ENCODE measurements around the gene SUGP2.

The SUGP2 gene

DNA sequence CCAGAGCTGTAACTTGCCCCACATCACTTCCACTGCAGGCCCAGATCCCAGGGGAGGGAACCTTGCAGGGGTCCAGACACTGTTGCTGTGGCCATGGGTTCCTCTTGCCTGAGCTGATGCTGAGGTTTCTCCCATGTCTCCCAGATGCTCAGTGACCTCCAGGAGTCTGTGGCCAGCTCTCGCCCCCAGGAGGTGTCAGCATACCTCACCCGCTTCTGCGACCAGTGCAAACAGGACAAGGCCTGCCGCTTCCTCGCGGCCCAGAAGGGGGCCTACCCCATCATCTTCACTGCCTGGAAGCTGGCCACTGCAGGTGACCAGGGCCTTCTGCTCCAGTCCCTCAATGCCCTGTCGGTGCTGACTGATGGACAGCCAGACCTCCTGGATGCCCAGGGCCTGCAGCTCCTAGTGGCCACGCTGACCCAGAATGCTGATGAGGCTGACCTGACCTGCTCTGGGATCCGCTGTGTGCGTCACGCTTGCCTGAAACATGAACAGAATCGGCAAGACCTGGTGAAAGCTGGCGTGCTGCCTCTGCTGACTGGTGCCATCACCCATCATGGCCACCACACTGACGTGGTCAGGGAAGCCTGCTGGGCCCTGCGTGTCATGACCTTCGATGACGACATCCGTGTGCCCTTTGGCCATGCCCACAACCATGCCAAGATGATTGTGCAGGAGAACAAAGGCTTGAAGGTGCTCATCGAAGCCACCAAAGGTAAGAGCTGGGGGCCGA is 18.3 kb upstream of the SUGP2 start:
- TF ChIP-seq, protein P1, sequence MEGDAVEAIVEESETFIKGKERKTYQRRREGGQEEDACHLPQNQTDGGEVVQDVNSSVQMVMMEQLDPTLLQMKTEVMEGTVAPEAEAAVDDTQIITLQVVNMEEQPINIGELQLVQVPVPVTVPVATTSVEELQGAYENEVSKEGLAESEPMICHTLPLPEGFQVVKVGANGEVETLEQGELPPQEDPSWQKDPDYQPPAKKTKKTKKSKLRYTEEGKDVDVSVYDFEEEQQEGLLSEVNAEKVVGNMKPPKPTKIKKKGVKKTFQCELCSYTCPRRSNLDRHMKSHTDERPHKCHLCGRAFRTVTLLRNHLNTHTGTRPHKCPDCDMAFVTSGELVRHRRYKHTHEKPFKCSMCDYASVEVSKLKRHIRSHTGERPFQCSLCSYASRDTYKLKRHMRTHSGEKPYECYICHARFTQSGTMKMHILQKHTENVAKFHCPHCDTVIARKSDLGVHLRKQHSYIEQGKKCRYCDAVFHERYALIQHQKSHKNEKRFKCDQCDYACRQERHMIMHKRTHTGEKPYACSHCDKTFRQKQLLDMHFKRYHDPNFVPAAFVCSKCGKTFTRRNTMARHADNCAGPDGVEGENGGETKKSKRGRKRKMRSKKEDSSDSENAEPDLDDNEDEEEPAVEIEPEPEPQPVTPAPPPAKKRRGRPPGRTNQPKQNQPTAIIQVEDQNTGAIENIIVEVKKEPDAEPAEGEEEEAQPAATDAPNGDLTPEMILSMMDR (IDR thresholded peaks at IDR 0.05), result no peak

DNA sequence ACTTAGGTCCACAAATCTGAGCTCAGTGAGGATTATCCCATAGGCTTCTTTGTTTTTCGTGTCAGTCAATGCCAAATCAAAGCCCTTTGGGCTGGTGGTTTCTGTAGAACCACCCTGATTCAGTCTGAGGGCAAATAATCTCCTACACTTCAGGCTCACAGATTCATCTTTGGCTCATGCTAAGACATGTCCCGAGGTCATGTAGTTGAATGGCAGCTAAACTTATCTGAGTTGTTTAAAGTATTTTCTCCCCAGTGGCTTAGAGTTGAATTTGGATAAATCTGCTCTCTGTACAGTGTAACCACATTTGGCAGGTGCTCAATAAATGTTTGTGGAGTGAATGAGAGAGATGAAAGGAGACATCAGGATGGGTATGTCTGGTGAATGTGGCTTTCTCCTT is 17.4 kb upstream of the SUGP2 start:
- TF ChIP-seq, protein P1 (IDR thresholded peaks at IDR 0.05), result no peak

DNA sequence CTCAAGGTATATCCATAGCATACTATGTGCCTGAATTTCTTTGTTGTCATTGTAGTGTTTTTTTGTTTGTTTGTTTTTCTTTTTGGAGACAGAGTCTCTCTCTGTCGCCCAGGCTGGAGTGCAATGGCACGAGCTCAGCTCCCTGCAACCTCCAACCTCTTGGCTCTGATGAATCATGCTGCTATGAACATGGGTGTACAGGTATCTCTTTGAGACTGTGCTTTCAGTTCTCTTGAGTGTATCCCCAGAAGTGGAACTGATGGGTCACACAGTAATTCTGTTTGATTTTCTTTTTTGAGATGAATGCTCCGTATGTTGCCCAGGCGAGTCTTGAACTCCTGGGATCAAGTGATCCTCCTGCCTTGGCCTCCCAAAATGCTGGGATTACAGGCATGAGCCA is 16.8 kb upstream of the SUGP2 start:
- TF ChIP-seq, protein P1 (IDR thresholded peaks at IDR 0.05), result no peak

DNA sequence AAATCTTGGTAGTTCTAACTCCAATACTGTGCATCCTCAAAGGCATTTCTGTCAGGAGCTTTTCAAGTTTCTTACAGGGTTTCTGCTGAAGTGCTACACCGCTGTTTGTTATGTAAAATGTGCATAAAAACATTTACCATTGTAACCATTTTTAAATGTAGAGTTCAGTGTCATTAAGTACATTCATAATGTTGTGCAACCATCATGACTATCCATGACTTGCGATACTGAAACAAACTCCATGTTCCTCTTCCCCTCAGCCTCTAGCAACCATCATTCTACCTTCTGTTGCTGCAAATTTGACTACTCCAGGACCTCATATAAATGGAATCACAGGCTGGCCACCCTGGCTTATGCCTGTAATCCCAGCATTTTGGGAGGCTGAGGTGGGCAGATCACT is 16.1 kb upstream of the SUGP2 start:
- TF ChIP-seq, protein P1 (IDR thresholded peaks at IDR 0.05), result no peak

DNA sequence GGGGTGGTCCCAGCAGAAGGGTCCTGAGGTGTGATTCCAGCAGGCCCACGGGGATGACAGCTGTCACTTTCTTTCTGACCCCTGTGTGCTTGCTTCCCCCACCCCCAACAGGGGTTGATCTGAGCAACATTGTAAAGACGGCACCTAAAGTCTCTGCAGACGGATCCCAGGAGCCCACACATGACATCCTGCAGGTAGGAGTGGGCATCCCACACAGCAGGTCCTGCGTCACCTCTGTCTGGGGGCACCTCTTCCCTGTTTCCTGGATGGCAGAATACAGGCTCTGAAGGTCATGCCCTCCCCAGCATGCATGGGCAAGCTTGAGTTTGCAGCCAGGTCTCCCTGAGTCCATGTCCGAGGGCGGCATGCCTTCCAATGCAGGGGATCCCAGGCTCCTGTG is 10.6 kb upstream of the SUGP2 start:
- TF ChIP-seq, protein P1 (IDR thresholded peaks at IDR 0.05), result no peak

DNA sequence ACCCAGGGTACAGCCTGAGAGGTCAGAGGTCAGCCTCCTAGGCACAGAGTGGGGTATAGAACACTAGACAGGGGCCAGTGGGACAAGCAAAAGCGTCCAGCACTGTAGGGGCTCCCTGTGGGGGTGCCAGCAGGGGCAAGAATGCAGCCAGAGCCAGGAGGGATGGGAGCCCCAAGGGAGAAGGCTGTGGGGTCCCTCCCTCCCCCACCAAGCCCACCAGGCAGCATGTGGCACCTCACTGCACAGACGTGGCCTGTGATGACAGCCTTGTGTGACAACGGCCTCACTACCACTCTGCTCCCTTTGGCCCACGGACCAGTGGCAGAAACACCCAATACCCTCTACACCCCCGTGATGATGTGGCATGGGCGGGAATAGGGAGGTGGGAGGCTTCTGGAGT is 10.2 kb upstream of the SUGP2 start:
- TF ChIP-seq, protein P1 (IDR thresholded peaks at IDR 0.05), result no peak

DNA sequence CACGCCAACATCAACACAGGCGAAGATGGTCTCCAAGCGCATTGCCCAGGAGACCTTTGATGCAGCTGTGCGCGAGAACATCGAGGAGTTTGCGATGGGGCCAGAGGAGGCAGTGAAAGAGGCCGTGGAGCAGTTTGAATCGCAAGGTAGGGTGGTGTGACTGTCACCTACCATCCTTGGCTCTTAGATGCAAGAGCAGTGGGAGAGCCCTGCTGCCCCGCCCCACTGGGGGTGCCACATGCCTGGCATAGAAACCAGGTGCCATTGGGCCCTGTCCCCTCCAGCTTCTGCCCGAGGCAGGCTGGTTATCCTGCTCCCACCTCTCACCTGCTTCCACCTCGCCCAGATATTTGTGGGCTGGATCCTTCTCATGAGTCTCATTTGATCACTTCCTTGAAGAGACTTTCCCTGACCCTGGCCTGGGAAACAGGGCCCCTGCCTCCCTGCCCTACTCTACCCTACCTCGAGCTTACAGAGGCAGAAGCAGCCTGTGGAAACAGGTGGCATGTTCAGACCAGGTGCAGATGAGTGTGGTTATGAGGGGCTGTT is 9.5 kb upstream of the SUGP2 start:
- TF ChIP-seq, protein P1 (IDR thresholded peaks at IDR 0.05), result no peak

All from LNCAP (cell line).